Activated naive CD8-positive, alpha-beta T cell treated with anti-CD3 and anti-CD28 coated beads, Interleukin-2, amount 10 ng/mL, durations not matched to agents 7 days and 5 days (primary cell): ENCODE data around the gene RPTOR. TPM values are rescaled to one million over a fixed set of nuclear protein-coding genes. Genes with fewer than 3 reads are reported as not detected.

ENCODE experiments used
- ATAC-seq: fragments of 150-1000 bp; cut with Tn5 transposase; one replicate; pipeline ENCODE4 v1.10.0; 2021; ENCODE audit warnings: low read depth, moderate library complexity
- POLR2A ChIA-PET: fragments of 350-600 bp; sonication (Branson Sonifier 250); formaldehyde crosslinking; loops from one replicate; lab custom pipeline; 2021; ENCODE audit warnings: antibody characterized with exemption; lab: Charles Lee
- DNase-seq: peaks from one replicate; pipeline ENCODE4 v3.0.0; 2021
- H3K27ac Mint-ChIP-seq: one replicate; pipeline ENCODE4 v1.8.0; 2022; ENCODE audit warnings: mild to moderate bottlenecking, mixed read lengths
- H3K27me3 Mint-ChIP-seq: one replicate; pipeline ENCODE4 v1.8.0; 2022; ENCODE audit warnings: mild to moderate bottlenecking, moderate library complexity, mixed read lengths
- H3K36me3 Mint-ChIP-seq: one replicate; pipeline ENCODE4 v1.8.0; 2021; ENCODE audit warnings: mild to moderate bottlenecking, mixed read lengths
- H3K4me1 Mint-ChIP-seq: one replicate; pipeline ENCODE4 v1.8.0; 2021; ENCODE audit warnings: mixed read lengths
- H3K4me3 Mint-ChIP-seq: one replicate; pipeline ENCODE4 v1.8.0; 2022; ENCODE audit warnings: mild to moderate bottlenecking, moderate library complexity, mixed read lengths
- H3K9me3 Mint-ChIP-seq: one replicate; pipeline ENCODE4 v1.8.0; 2021; ENCODE audit warnings: mixed read lengths
- total RNA-seq, 2 experiments: library from RNA; stranded (reverse); gene quantifications; one replicate each; pipeline ENCODE4 v1.2.3, GENCODE V29; 2021

Gene RPTOR
- total RNA-seq, 2 experiments from 2014 or later = 43.2 to 43.8 TPM

DNA sequence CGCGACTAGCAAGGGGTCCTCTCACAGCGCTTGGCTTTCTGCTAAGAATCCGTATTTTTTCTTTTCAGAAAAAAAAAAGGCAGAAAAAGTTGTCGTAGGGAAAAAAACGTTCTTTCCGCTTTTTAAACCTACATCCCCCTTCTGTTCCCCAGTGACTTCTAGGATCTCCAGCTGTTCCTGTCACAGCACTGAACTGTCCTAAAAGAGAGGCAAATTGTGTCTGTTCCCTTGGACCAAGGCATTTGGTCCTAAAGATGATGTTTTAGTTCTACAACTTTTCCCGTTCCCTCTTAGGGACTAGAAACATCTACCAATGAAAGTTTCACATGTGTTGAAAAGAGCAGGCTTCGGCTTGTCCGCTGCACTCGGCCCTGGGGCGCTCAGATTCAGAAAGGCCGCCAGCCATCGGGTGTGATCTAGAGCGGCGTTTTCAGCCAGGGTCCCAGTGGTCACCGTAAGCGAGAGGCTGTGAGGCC is 346.3 kb downstream of the RPTOR start:
- H3K27ac Mint-ChIP-seq = peak overlapping the region; percentile 85
- H3K36me3 Mint-ChIP-seq = peaks cover 31% of the 10 kb centered on the region
- no peak for ATAC-seq
- H3K9me3 Mint-ChIP-seq = no peaks in the 10 kb centered on the region
- no peak for DNase-seq
- peak overlapping the region; percentile 72 for H3K4me3 Mint-ChIP-seq
- peaks cover 61% of the 10 kb centered on the region for H3K4me1 Mint-ChIP-seq
- POLR2A ChIA-PET = interaction anchor here (0.5 to 2.2 kb wide), 8 partner anchors 12 to 101 kb away, joined by 3 to 19 read pairs (median 4); no protein-coding TSS in a partner anchor
- H3K27me3 Mint-ChIP-seq = no peaks in the 10 kb centered on the region

DNA sequence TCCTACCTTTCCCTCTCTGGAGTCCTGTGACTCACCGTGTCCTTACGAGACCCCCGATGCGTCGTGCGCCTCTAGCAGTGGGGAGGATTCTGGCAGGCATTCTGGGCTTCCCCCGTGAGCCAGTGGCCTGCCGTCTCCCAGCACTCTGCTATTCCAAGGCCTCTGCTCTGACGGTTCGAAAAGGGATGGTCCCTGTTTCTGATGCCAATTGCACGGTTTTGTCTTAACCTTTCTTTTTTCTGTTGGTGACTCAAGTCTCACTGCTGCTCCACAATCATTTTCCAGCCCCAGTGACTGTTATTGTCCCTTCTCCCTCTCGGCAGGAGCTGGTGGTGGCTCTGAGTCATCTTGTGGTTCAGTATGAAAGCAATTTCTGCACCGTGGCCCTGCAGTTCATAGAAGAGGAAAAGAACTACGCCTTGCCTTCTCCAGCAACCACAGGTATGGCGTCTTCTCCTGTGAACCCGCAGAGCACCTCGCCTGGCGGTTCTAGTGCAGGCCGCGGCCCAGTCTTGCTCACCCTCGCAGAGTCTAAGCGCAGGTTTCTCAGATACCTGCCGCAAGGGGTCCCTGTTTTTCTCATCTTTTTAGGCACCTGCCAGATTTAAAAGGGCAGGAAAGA is 346.9 kb downstream of the RPTOR start:
- peak; percentile 73 for DNase-seq
- Mint-ChIP-seq H3K9me3 (no peaks in the 10 kb centered on the region), H3K4me3 (peak overlapping the region; percentile 72), H3K4me1 (peaks cover 62% of the 10 kb centered on the region), H3K27me3 (no peaks in the 10 kb centered on the region), H3K36me3 (peaks cover 33% of the 10 kb centered on the region), H3K27ac (peak overlapping the region; percentile 85)
- POLR2A ChIA-PET = interaction anchor here (0.5 to 2.2 kb wide), 13 partner anchors 12 to 101 kb away, joined by 3 to 19 read pairs (median 4); no protein-coding TSS in a partner anchor
- peak; percentile 77 for ATAC-seq

DNA sequence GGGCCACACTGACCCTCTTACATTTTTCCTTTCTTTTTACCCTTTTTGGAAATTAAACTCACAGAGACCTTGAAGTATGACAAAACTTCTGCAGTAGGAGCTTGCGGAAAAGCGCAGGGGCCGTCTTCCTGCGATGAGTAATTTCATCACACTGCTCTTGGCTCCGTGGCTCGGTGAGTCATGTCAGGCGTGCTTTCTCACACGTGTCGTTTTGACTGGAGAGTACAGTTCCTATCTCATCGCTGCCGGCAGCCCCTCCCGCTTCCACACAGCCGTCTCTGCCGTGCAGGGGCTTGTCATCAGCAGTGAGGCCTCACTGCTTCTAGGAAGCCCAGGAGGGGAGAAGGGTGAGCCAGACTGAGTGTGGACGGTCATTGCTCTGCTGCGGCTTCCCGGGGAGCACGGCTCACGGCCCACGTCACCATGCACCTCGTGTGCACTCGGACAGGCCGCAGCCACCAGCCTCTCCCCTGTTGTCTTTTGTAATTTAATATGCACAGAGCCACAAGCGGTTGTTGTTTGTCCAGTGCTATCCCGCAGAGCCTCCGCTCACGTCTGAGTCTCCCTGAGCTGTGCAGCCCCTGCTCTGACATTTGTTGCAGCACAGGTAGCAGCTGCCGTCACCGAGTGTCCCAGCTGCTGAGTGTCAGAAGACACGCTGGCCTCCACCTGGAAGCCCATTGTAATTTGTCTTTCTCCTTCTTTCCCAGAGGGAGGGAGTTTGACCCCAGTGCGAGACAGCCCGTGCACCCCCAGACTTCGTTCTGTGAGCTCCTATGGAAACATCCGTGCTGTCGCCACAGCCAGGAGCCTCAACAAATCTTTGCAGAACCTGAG is 347.6 kb downstream of the RPTOR start:
- Mint-ChIP-seq H3K4me1 (peaks cover 59% of the 10 kb centered on the region), H3K27ac (peak overlapping the region; percentile 85), H3K36me3 (peaks cover 31% of the 10 kb centered on the region), H3K27me3 (no peaks in the 10 kb centered on the region), H3K9me3 (no peaks in the 10 kb centered on the region), H3K4me3 (peak overlapping the region; percentile 72)
- DNase-seq (peak; percentile 76), ATAC-seq (peak; percentile 88)
- POLR2A ChIA-PET = interaction anchor here (0.6 to 2.2 kb wide), 13 partner anchors 13 to 102 kb away, joined by 3 to 19 read pairs (median 4); no protein-coding TSS in a partner anchor

DNA sequence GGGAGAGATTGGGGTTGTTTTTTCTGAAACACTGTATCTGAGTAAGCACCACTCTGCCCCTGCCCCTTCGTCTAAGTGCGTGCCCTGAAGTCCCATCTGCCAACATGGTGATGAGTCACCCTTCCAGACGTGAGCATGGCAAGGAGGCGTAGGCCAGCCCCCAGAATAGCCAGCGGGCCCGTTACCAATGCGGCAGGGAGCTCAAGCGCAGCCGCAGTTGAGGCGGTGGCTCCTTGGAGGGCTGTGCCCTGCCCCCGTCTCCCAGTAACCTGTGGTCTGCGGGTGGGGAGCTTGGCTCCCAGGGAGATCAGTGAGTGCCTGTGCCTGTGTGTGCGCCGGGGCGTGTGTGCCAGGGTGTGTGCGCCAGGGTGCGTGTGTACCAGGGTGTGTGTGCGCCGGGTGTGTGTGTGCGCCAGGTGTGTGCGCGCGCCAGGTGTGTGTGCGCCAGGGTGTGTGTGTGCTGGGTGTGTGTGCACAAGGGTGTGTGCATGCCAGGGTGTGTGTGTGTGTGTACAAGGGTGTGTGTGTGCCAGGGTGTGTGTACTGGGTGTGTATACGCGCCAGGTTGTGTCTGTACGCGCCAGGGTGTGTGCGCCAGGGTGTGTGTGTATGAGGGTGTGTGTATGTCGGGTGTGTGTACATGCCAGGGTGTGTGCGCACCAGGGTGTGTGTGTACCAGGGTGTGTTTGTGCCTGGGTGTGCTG is 348.4 kb downstream of the RPTOR start:
- H3K4me1 Mint-ChIP-seq = peaks cover 59% of the 10 kb centered on the region
- DNase-seq (no peak), ATAC-seq (no peak)
- peak overlapping the region; percentile 72 for H3K4me3 Mint-ChIP-seq
- no peaks in the 10 kb centered on the region for H3K27me3 Mint-ChIP-seq
- H3K9me3 Mint-ChIP-seq = no peaks in the 10 kb centered on the region
- H3K27ac Mint-ChIP-seq = peak overlapping the region; percentile 85
- H3K36me3 Mint-ChIP-seq = peaks cover 33% of the 10 kb centered on the region
- POLR2A ChIA-PET = interaction anchor here (1.1 to 2.2 kb wide), 4 partner anchors 15 to 102 kb away, joined by 3 to 19 read pairs (median 7); no protein-coding TSS in a partner anchor

DNA sequence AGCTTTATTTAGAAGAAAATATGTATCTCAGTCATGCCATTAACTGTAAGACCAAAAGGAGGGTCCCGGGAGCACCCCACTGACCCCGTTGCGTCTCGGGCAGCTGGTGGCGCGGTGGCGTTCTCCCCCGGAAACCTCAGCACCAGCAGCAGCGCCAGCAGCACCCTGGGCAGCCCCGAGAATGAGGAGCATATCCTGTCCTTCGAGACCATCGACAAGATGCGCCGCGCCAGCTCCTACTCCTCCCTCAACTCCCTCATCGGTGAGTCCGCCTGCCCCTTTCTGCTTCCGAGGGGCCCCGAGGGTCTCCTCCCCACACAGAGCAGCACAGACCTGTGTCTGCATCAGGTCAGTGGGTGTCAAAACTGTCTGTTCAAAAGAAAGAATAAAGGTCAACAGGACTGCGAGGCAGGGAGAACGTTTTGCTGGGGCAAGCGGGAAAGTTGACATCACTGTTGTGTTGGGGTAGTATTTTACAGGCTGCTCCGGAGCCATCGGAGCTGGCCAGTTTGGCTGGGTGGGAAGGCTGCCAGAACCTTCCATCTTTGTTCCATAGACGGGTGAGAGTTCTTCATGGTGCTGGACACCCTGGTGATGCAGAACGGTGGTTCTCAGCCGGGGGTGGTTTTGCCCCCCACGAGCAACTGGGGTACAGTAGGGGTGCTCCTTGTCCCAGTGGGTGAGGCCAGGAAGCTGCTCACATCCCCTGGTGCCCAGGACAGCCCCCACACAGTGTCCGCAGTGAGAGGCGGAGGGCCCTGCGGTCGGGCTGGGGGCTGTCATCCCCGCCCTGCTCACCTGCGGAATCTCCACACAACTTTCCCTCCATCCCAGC is 349.2 kb downstream of the RPTOR start:
- POLR2A ChIA-PET = no interaction called here
- H3K4me3 Mint-ChIP-seq = peak overlapping the region; percentile 45
- H3K36me3 Mint-ChIP-seq = peaks cover 36% of the 10 kb centered on the region
- H3K4me1 Mint-ChIP-seq = peaks cover 62% of the 10 kb centered on the region
- H3K27me3 Mint-ChIP-seq = no peaks in the 10 kb centered on the region
- ATAC-seq = no peak
- DNase-seq = no peak
- no peaks in the 10 kb centered on the region for H3K9me3 Mint-ChIP-seq
- peak overlapping the region; percentile 85 for H3K27ac Mint-ChIP-seq

DNA sequence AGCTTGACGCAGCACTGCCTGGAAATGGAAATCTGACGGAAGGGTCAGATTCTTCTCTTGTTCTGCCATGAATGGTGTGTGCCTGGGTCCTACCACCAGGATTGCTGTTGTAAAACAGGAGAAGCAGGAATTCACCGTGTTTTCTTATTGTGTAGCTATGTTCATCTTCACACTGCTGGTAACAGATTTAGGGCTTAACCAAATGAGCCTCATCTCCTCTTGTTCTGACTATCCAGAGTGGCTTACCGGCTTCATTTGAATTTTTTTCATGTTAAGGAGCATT is 349.7 kb downstream of the RPTOR start:
- Mint-ChIP-seq H3K4me3 (no peak overlapping the region), H3K9me3 (no peaks in the 10 kb centered on the region), H3K4me1 (peaks cover 57% of the 10 kb centered on the region), H3K36me3 (peaks cover 34% of the 10 kb centered on the region), H3K27me3 (no peaks in the 10 kb centered on the region), H3K27ac (peak overlapping the region; percentile 16)
- ATAC-seq (no peak), DNase-seq (no peak)
- POLR2A ChIA-PET = no interaction called here

DNA sequence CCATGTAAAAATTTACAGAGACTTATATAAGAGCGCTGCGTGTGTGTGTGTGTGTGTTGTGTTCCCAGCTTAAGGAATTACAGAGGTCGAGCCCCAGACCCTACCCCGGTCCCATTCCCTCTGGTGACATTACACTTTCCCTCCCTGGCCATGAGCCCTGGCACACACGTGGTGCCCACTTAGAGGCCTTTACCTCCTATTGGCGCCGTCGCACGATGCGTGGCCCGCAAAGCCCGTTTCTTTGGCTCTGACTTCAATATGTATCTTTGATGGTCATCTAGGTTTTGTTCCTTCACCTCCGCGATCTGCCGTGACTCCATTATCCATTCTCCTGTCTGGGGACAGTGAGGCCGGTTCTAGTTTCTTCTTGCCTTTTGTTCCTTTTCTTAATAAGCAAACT is 350.1 kb downstream of the RPTOR start:
- peaks cover 35% of the 10 kb centered on the region for H3K36me3 Mint-ChIP-seq
- no peaks in the 10 kb centered on the region for H3K9me3 Mint-ChIP-seq
- H3K4me1 Mint-ChIP-seq = peaks cover 57% of the 10 kb centered on the region
- no peaks in the 10 kb centered on the region for H3K27me3 Mint-ChIP-seq
- POLR2A ChIA-PET = no interaction called here
- no peak for DNase-seq
- no peak overlapping the region for H3K4me3 Mint-ChIP-seq
- peak overlapping the region; percentile 31 for H3K27ac Mint-ChIP-seq
- ATAC-seq = no peak

DNA sequence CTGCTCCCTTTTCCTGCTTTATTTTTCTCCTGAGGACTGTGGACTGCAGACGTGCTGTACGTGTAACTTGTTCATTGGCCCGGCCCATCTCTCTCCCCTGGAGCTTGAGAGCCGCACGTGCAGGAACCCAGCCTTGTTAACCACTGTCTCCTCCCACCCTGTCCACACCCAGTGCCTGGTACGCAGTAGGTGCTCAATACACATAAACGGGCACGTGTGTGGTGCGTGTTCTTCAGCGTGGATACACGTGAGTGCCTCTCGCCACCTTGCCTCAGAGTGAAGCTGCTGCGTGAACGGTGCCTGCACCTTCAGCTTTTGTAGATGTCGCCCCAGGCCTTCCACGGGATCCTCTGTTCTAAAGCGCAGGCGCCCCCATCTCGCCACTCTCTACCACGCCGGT is 350.7 kb downstream of the RPTOR start:
- H3K36me3 Mint-ChIP-seq = peaks cover 37% of the 10 kb centered on the region
- H3K27me3 Mint-ChIP-seq = no peaks in the 10 kb centered on the region
- no peaks in the 10 kb centered on the region for H3K9me3 Mint-ChIP-seq
- peak overlapping the region; percentile 31 for H3K27ac Mint-ChIP-seq
- ATAC-seq (no peak), DNase-seq (no peak)
- H3K4me3 Mint-ChIP-seq = no peak overlapping the region
- POLR2A ChIA-PET = interaction anchor here (0.7 kb wide), 1 partner anchor 104 kb away, joined by 4 read pairs; no protein-coding TSS in a partner anchor
- H3K4me1 Mint-ChIP-seq = peaks cover 53% of the 10 kb centered on the region

DNA sequence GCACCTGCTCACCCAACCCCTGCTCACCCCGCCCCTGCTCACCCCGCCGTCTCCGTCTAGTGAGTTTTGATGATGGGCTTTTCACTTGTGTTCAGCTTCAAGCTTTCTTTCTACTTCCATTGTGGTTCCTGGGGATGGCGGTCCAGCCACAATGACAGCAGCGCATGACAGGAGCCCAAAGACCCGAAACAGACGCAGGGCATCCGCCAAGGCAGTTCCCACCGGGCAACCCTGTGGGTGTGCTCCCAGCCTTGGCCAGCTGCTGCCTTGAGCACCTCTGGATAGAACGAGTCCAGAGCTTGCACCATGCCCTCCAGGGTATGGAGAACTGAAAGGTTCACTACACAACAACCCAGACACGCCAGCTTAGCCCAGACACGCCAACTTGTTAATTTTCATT is 354.1 kb downstream of the RPTOR start:
- ATAC-seq (no peak), DNase-seq (no peak)
- Mint-ChIP-seq H3K4me3 (no peak overlapping the region), H3K27me3 (no peaks in the 10 kb centered on the region), H3K4me1 (peaks cover 34% of the 10 kb centered on the region), H3K36me3 (peaks cover 29% of the 10 kb centered on the region), H3K9me3 (no peaks in the 10 kb centered on the region), H3K27ac (peak overlapping the region; percentile 51)
- POLR2A ChIA-PET = interaction anchor here (0.9 to 1.1 kb wide), 2 partner anchors 40 to 351 kb away, joined by 3 to 8 read pairs; no protein-coding TSS in a partner anchor

DNA sequence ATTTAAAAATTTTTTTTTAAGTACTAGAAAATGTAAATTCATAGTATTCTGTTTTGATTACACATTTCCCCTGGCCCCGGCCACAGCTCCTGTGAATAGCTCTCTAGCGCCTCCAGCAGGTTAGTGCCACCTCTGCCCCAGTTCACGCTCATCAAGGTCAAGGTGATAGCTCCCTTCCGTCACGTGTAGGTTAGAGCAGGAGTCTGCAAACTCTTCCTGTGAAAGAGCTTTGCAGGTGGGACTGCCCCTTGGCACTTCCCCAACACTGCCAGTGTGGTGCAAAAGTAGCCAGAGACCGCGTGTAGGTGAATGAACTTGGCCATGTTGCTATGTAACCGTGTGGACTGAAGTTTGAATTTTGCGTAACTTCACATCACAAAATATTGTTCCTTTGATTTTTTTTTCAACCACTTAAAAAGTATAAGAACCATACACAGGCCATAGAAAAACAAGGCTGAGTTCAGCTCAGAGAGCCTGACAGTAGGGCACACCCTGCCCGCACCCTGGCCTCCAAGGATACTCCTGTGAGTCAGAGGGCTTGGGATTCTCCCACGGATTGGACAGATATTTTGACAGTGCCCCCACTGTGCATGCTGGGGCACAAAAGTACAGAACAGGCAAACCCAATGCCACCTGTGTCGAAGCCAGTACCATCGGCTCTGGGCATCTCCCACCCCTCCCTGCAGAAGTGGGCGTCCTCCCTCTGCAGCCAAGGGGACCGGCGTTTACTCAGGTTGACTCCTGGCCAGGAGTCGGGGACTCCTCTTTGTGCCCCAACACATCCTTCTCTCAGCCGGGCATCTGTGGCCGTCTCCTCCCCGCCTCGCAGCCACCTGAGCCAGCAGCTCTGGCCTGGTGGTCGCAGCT is 355.0 kb downstream of the RPTOR start:
- Mint-ChIP-seq H3K4me1 (peaks cover 28% of the 10 kb centered on the region), H3K4me3 (no peak overlapping the region), H3K9me3 (no peaks in the 10 kb centered on the region), H3K27ac (peak overlapping the region; percentile 36), H3K36me3 (peaks cover 24% of the 10 kb centered on the region), H3K27me3 (no peaks in the 10 kb centered on the region)
- peak; percentile 78 for DNase-seq
- ATAC-seq = peak; percentile 80
- POLR2A ChIA-PET = interaction anchor here (0.9 to 1.1 kb wide), 2 partner anchors 39 to 352 kb away, joined by 3 to 8 read pairs; no protein-coding TSS in a partner anchor

DNA sequence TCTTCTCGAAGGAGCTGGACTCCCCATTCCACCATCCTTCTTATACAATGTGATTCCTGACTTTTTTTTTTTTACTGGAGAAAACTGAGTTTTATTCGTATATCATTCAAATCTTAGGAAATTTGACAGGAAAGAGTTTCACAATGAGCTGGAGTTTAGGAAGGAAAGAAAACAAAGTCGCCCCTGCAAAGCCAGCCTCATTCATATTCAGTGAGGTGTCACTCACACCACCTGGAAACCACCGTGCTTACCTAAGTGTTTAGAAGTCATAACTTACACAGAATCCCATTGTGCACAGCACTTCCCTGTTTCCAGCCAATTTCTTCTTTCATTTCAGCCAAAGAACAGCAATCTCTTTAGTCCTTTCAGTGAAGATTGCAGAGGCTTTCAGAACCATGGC is 356.7 kb downstream of the RPTOR start:
- no peak for ATAC-seq
- DNase-seq = no peak
- peaks cover 14% of the 10 kb centered on the region for H3K36me3 Mint-ChIP-seq

More for the DNA sequence above, 356.7 kb downstream of the RPTOR start:
- Mint-ChIP-seq H3K4me1 (peaks cover 17% of the 10 kb centered on the region), H3K27me3 (no peaks in the 10 kb centered on the region), H3K4me3 (no peak overlapping the region), H3K27ac (peak overlapping the region; percentile 49), H3K9me3 (no peaks in the 10 kb centered on the region)
- POLR2A ChIA-PET = no interaction called here
